AG08396 (cell line): ENCODE measurements around the gene PCOLCE2.

Experiments
- DNase-seq: peaks from one replicate; pipeline ENCODE4 v3.0.0; 2012; ENCODE audit warnings: low spot score, mixed read lengths

Gene PCOLCE2

DNA sequence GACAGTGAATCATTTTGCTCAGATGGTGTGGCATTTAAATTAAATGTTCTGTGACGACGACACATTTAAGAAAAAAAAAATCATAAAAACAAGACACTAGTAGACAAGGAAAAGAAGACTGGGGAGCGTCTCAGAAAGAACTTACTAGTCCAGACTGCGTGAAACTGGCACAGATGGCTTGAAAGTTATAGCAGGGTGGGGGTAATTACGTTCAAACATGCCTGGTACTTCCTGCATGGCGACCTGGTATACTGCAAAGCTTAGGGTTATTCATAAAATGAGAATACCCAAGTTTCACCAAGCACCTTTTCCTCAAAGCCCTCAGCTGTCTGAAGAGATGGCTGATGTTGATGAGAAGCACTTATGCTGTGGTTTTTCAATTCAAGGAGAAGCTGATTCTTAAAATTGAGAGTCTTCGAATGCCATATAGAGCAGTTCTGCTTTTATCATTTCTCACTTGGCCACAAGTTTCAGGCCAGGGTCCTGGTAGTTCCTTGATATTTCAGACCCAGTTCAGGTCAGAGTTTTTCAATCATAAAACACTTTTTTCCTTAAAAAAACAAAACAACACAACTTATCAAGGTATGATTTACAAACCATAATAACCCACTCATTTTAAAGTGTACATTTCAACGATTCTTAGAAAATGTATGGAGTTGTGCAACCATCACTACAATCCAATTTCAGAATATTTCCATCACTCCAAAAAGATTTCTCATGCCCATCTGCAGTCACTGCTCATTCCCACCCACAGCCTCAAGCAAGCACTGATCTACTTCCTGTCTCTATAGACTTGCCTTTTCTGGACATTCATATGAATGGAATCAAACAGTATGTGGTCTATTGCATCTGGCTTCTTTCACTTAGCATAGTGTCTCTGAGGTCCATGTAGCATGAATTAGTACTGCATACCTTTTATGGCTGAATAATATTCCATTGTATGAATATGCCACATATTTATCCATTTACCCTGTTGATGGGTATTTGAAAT, 24.7 kb downstream of the PCOLCE2 start:
- DNase-seq: no peak

GRCh38 chr3:142863010-142863817, 25.7 kb downstream of the PCOLCE2 start:
- DNase-seq: no peak

DNA sequence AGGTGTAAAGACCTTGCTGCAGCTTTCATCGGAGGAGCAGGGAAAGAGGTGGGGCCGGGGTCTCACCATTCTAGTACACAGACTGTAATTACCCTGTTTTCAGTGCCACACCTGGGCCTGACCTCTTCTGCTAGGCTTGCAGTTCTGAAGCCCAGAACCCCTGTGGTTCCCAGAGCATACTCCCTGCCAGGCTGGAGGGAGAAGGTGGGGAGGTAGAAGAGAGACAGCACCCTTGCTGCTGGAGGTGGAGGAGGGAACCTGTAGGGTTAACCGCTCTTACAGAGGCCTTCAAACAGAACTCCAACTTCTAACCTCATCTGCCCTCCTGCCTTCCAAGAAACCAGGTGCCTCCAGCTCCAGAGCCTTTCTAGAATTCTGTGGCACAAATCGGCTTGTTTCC, 27.0 kb downstream of the PCOLCE2 start:
- no peak for DNase-seq

- no peak for DNase-seq
These were observed 30.8 kb downstream of the PCOLCE2 start for GRCh38 chr3:142858043-142858442.

DNA sequence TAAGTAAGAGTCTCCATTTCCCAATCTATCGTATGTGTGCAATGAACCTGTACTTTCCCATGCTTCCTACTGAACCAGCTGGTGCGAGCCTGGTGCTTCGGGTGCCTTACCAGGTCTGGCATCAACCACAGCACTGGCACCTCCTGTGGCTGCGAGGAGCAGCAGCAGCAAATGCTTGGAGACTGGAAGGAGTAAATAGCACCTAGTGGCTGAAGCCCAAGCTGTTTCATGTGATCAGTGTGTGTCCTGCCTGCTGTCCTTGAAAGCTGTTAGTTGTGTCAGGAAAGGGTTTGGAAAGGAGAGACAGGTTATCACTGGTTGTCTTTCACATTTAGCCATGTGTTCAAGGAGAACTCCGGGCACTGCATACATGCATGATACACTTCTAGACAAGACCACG, 31.8 kb downstream of the PCOLCE2 start:
- peak; percentile 15 for DNase-seq

DNA sequence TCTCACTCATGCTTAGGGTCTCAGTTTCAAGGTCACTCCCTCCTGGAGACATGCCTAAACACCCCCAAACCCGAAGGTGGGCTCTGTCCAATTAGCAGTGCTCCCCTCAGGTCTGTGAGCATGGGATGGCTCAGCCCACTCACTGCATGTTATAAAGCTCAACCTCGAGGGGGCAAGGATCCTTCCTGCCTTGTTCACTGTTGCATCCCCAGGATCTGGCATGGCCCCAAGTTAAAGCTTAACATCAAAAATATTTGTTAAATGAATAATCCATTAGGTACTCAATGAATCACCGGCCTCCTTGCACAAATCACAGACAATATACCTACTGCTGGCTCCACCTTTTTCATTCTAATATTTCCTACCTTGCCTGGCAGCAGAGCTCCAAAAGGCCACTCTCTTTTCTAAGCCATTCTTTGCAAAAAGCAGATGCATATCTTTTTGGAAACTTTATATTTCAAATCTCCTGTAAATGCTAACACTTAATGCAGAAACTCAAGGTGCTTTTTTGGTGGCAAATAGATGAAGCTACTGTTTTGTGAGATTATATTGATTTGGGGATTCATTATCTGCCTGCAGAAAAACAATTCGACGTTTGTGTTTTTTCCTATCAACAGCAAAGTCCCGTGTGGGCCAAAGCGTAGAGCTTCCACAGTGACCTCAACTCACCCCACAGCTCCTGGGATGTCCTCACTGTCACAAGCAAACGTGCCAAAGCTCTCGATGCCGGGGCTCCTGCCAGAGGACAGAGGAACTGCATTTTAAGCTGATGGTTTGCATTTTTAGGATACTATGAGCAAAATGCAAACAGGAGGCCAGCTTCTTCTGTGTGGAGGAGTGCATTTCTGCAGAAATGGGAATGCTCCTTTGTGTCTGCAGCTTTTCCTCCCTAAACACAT, 35.4 kb downstream of the PCOLCE2 start:
- DNase-seq: no peak

GRCh38 chr3:142852009-142852408, 36.9 kb downstream of the PCOLCE2 start:
- DNase-seq: no peak

- DNase-seq: peak; percentile 44
These were observed 38.4 kb downstream of the PCOLCE2 start for GRCh38 chr3:142850395-142851023.

GRCh38 chr3:142849148-142849547, 39.7 kb downstream of the PCOLCE2 start:
- no peak for DNase-seq

DNA sequence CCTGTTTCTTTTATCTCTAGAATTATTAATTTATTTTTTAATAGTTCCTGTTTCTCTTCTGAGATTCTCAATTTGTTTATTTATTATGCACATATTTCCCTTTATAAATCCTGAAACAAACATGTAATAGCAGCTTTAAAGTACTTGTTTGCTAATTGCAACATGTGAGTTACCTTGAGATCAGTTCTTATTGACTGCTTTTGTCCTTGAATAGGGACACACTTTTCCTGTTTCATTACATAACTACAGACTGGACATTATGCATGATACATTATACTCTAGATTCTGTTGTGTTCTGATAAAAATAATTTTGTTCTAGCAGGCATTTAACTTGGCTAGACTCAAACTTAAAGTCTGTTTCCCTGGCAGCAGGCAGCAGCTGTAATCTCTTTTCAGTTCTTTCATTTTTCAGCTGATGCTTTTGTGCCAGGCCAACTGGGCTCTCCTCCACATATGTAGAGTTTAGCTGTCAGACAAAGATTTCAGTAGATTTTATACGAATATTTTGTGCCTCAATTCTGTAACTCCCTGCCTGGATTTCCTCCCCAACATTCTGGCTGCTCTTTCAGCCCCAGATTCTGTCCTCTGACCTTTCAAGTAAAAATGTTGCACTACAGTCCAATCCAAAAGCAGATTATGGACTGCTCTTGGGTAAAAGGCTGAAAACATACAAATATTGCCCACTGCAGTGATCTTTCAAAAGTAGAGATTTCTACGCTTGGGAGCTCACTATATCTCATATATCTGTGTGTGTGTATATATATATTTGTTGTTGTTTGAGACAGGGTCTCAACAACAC, 41.9 kb downstream of the PCOLCE2 start:
- DNase-seq: no peak

DNA sequence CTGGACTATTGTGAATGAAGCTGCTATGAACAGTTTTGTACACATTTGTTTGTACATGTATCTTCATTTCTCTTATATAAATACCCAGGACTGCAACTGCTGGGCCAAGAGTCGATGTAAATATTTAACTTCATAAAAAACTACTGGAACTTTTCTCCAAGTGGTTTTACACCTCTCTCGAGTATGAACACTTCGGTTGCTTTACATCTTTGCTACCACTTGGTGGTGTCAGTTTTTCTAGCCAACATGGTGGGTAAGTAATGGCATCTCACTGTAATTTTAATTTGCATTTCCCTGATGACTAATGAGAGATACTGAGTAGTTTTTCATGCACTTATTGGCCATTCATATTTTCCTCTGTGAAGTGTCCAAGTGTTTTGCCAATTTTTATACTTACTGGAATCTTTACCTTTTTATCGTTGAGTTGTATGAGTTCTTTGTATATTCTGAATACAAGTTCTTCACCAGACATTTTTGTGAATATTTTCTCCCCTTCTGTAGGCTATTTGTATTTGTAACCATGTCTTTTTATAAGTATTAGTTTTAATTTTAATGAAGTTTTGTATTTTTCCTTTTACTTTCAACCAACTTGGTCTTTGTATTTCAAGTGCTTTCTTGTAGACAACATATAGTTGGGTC, 44.4 kb downstream of the PCOLCE2 start:
- DNase-seq: peak; percentile 28

GRCh38 chr3:142839831-142840230, 49.1 kb downstream of the PCOLCE2 start:
- no peak for DNase-seq

DNA sequence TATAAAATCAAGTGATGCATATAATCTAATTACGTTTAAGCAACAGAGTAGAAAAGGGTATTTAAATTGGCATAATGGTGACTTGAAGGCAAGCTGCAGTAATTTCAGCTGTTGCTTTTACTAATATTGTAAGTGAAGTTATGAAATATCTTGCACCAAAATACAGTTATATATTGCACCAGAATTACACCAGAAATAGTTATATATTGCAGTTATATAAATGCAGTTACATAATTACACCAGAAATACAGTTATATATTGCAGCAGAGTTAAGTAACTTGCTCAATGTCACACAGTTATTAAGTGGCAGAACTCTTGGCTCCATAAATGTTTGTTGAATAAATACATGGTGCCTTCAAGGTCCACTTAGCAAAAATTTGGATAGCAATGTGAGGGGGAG, 51.4 kb downstream of the PCOLCE2 start:
- no peak for DNase-seq

DNA sequence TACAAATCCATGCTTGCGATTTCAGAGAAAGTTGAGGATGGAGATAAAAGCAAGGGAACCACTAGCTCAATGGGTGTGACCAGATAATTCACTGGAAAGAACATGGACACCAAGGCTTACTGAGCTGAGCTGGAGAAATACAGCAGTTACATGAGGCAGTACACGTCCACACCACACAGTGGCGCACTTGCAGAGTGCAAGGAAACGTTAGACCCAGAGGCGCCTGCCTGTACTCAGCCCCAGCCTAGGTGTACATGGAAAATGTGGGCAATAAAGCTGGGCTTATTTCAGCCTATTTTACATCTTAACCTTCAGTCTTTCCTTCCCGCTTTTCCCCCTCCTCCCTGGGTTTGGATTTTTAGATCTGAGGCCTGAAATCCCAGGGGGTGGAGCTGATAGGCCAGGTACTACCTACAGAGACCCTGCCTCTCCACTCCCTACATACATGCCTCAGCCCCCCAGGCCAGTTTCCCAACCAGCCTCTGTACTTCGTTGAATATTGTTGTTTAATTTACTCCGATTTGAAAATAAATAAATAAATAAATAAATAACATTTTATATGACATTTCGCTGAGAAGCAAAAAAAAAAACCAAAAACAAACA, 60.1 kb downstream of the PCOLCE2 start:
- peak; percentile 77 for DNase-seq

GRCh38 chr3:142819179-142819578, 69.7 kb downstream of the PCOLCE2 start:
- DNase-seq: no peak

- DNase-seq: no peak
These were observed 70.2 kb downstream of the PCOLCE2 start for GRCh38 chr3:142818651-142819050.

DNA sequence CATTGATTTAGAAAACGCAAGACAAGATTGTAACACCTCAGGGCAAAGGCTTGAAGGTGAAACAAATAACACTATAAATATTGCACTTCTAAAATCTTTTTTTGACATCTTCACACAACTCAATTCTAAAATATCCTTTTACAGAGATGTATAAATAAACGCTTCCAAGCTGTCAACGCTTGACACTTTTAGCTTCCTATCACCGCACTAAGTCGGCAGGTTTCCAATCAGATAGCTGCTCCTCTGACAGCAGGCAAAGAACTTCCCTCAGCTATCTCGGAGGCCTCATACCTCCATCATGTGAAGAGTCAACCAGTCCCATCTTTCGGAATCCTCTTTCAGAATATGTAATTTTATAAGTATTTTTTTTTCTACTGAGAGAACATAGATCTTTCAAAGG, 71.0 kb downstream of the PCOLCE2 start:
- DNase-seq: no peak

DNA sequence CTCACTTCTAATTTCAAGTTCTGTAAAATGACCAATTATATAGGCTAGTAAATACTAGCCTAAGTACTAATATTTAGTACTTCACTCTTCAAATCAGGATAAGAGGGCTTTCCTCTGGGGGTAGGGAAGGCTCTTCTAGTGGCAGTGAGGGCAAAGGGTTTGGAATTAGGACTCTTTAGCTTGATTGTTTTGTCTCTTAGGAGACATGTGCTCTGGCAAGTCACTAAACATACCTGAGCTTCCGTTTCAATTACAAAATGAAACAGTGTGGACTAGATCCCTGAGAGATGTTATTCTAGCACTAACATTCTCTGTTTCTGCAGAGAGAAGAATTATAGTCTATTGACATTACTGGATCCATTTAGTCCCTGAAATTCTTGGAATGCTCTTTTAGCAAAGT, 71.5 kb downstream of the PCOLCE2 start:
- no peak for DNase-seq

GRCh38 chr3:142815803-142816202, 73.1 kb downstream of the PCOLCE2 start:
- no peak for DNase-seq

DNA sequence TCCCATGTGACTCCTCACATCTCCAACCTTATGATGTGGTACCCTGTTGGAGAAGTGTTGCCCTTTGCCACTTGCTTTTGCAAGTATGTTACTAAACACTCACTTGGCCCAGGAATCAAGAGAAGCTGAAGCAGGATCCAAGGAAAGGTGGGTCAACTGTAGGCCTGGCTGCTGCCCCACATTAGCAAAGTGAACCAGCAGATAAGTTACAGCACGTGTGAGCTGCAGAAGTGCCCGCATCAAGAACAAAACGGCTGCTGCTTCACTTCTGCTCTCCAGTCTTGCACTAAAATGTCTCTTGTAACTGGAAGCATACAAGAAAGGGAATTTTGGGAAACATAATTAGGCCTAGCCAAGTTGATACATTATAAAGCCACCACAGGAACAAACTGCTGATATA, 79.6 kb downstream of the PCOLCE2 start:
- DNase-seq: no peak
